ENCODE data around the gene COG3. TPM values are rescaled to one million over a fixed set of nuclear protein-coding genes. Genes with fewer than 3 reads are reported as not detected.

COG3 gene
- total and polyA plus RNA-seq, 2 of the 13 experiments (the other 11 are each of a cell fraction or from before 2014, with no cell fraction given) = 37.8 to 47.5 TPM

DNA sequence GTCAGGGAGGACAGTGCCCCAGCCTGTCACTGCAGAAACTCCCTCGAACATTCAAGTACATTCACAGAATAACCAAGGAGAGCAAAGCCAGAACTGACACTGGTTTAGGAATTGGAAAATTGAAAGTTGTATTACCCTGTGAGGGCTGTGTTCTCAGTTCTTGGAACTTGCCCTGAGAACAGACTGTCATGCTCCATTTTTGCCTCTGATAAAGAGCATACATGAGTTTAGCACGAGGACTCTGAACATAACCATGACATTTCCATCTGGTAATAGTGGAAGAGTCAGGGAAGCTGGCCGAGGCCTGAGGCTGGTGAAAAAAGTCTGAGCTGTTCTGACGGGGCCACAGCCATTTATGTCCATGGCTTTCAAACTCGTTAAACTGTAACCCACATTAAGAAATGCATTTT, 31.4 kb upstream of the COG3 start (continued):
- TF ChIP-seq RFX3 (CRISPR knock-in tag; IDR thresholded peaks at IDR 0.05) (no peak), EED (CRISPR knock-in tag; IDR thresholded peaks at IDR 0.05) (no peak), NFIB (CRISPR knock-in tag; IDR thresholded peaks at IDR 0.05; ENCODE audit: borderline replicate concordance) (no peak), TGIF2 (CRISPR knock-in tag; IDR thresholded peaks at IDR 0.05) (no peak), SALL1 (CRISPR knock-in tag; IDR thresholded peaks at IDR 0.05) (peak; percentile 55; the same call in 1 of the 2 replicates), ZFAT (CRISPR knock-in tag; conservative IDR thresholded peaks at IDR 0.05) (no peak), ZNF253 (CRISPR knock-in tag; IDR thresholded peaks at IDR 0.05; ENCODE audit: borderline replicate concordance) (no peak), TBX2 (CRISPR knock-in tag; IDR thresholded peaks at IDR 0.05; ENCODE audit: borderline replicate concordance) (peak; percentile 60), ARID2 (CRISPR knock-in tag; IDR thresholded peaks at IDR 0.05; ENCODE audit: borderline replicate concordance) (0 out of 2 replicates have a peak, but pooled peaks have one; percentile 25), GATAD2A (CRISPR knock-in tag; IDR thresholded peaks at IDR 0.05) (0 out of 2 replicates have a peak, but pooled peaks have one; percentile 51), ZNF232 (CRISPR knock-in tag; IDR thresholded peaks at IDR 0.05; ENCODE audit: borderline replicate concordance) (no peak), ZNF772 (CRISPR knock-in tag; IDR thresholded peaks at IDR 0.05) (no peak), BCL6 (CRISPR knock-in tag; IDR thresholded peaks at IDR 0.05) (0 out of 2 replicates have a peak, but pooled peaks have one; percentile 25), MXI1 (IDR thresholded peaks at IDR 0.05; ENCODE audit: borderline replicate concordance, low read depth, low read length) (peak; percentile 46; the same call in 1 of the 3 replicates), CAMTA2 (CRISPR knock-in tag; IDR thresholded peaks at IDR 0.05; ENCODE audit: borderline replicate concordance) (no peak), ZNF547 (CRISPR knock-in tag; IDR thresholded peaks at IDR 0.05) (0 out of 2 replicates have a peak, but pooled peaks have one; percentile 61), CCAR2 (optimal IDR thresholded peaks at IDR 0.05; ENCODE audit: low read depth, low read length) (no peak), ZNF652 (CRISPR knock-in tag; IDR thresholded peaks at IDR 0.05; ENCODE audit: borderline replicate concordance, low read depth) (no peak), TOPORS (CRISPR knock-in tag; IDR thresholded peaks at IDR 0.05) (no peak)
- TF ChIP-seq, protein P1, sequence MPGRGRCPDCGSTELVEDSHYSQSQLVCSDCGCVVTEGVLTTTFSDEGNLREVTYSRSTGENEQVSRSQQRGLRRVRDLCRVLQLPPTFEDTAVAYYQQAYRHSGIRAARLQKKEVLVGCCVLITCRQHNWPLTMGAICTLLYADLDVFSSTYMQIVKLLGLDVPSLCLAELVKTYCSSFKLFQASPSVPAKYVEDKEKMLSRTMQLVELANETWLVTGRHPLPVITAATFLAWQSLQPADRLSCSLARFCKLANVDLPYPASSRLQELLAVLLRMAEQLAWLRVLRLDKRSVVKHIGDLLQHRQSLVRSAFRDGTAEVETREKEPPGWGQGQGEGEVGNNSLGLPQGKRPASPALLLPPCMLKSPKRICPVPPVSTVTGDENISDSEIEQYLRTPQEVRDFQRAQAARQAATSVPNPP (CRISPR knock-in tag; IDR thresholded peaks at IDR 0.05) = no peak
- TF ChIP-seq, protein P2, sequence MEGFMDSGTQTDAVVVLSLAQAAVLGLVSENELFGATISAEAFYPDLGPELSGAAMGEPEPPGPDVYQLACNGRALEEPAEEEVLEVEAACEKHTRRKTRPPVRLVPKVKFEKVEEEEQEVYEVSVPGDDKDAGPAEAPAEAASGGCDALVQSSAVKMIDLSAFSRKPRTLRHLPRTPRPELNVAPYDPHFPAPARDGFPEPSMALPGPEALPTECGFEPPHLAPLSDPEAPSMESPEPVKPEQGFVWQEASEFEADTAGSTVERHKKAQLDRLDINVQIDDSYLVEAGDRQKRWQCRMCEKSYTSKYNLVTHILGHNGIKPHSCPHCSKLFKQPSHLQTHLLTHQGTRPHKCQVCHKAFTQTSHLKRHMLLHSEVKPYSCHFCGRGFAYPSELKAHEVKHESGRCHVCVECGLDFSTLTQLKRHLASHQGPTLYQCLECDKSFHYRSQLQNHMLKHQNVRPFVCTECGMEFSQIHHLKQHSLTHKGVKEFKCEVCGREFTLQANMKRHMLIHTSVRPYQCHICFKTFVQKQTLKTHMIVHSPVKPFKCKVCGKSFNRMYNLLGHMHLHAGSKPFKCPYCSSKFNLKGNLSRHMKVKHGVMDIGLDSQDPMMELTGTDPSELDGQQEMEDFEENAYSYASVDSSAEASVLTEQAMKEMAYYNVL (CRISPR knock-in tag; IDR thresholded peaks at IDR 0.05; ENCODE audit: borderline replicate concordance) = no peak
- TF ChIP-seq, protein P3, sequence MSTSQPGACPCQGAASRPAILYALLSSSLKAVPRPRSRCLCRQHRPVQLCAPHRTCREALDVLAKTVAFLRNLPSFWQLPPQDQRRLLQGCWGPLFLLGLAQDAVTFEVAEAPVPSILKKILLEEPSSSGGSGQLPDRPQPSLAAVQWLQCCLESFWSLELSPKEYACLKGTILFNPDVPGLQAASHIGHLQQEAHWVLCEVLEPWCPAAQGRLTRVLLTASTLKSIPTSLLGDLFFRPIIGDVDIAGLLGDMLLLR (CRISPR knock-in tag; IDR thresholded peaks at IDR 0.05) = no peak
- TF ChIP-seq, protein P4, sequence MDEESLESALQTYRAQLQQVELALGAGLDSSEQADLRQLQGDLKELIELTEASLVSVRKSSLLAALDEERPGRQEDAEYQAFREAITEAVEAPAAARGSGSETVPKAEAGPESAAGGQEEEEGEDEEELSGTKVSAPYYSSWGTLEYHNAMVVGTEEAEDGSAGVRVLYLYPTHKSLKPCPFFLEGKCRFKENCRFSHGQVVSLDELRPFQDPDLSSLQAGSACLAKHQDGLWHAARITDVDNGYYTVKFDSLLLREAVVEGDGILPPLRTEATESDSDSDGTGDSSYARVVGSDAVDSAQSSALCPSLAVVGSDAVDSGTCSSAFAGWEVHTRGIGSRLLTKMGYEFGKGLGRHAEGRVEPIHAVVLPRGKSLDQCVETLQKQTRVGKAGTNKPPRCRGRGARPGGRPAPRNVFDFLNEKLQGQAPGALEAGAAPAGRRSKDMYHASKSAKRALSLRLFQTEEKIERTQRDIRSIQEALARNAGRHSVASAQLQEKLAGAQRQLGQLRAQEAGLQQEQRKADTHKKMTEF (CRISPR knock-in tag; IDR thresholded peaks at IDR 0.05) = no peak
- TF ChIP-seq, protein P5, sequence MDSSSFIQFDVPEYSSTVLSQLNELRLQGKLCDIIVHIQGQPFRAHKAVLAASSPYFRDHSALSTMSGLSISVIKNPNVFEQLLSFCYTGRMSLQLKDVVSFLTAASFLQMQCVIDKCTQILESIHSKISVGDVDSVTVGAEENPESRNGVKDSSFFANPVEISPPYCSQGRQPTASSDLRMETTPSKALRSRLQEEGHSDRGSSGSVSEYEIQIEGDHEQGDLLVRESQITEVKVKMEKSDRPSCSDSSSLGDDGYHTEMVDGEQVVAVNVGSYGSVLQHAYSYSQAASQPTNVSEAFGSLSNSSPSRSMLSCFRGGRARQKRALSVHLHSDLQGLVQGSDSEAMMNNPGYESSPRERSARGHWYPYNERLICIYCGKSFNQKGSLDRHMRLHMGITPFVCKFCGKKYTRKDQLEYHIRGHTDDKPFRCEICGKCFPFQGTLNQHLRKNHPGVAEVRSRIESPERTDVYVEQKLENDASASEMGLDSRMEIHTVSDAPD (CRISPR knock-in tag; IDR thresholded peaks at IDR 0.05) = 0 out of 2 replicates have a peak, but pooled peaks have one; percentile 44
